ENCODE measurements around the gene ARX. TPM values are rescaled to one million over a fixed set of nuclear protein-coding genes. Genes with fewer than 3 reads are reported as not detected.

The ARX gene
- total and polyA plus RNA-seq, 2 donors (not counting 3 experiments of a cell fraction or from before 2014, with no cell fraction given), result not detected

GRCh38 chrX:25048178-25048577, 32.4 kb upstream of the ARX start:
- Histone ChIP-seq H3K27ac (ENCODE audit: insufficient read depth, low read depth, low read length) (no peak overlapping the region), H2AFZ (ENCODE audit: low read depth, low read length) (no peak overlapping the region), H4K20me1 (replicated peaks; ENCODE audit: control insufficient read depth, extremely low read depth, insufficient read depth, low read length) (no peaks in the 10 kb centered on the region), H3K9me3 (replicated peaks; ENCODE audit: control insufficient read depth, insufficient read depth, low read length) (no peaks in the 10 kb centered on the region), H3K4me2 (ENCODE audit: insufficient read depth, low read length) (no peak overlapping the region), H3K4me3 (replicated peaks in 1 of 3; ENCODE audit: insufficient read depth in 1 of 3, low read depth in 1 of 3, low read length in 3 of 3) (no peak overlapping the region), H3K27me3 (ENCODE audit: control insufficient read depth in 2 of 2, insufficient read depth in 2 of 2, low read length in 2 of 2) (peaks cover 0 to 3% of the 10 kb centered on the region in 2 experiments), H3K9me1 (replicated peaks; ENCODE audit: control insufficient read depth, extremely low read depth, insufficient read depth, low read length) (no peaks in the 10 kb centered on the region), H3K36me3 (ENCODE audit: control insufficient read depth in 2 of 2, extremely low read depth in 1 of 2, insufficient read depth in 2 of 2, low read length in 2 of 2) (no peaks in the 10 kb centered on the region), H3K4me1 (ENCODE audit: control insufficient read depth, extremely low read depth, insufficient read depth, low read length) (no peaks in the 10 kb centered on the region), H3K9ac (replicated peaks; ENCODE audit: extremely low read depth, insufficient read depth, low read length) (no peak overlapping the region), H3K79me2 (ENCODE audit: control insufficient read depth, insufficient read depth, low read length) (no peaks in the 10 kb centered on the region)
- TF ChIP-seq, protein P1, sequence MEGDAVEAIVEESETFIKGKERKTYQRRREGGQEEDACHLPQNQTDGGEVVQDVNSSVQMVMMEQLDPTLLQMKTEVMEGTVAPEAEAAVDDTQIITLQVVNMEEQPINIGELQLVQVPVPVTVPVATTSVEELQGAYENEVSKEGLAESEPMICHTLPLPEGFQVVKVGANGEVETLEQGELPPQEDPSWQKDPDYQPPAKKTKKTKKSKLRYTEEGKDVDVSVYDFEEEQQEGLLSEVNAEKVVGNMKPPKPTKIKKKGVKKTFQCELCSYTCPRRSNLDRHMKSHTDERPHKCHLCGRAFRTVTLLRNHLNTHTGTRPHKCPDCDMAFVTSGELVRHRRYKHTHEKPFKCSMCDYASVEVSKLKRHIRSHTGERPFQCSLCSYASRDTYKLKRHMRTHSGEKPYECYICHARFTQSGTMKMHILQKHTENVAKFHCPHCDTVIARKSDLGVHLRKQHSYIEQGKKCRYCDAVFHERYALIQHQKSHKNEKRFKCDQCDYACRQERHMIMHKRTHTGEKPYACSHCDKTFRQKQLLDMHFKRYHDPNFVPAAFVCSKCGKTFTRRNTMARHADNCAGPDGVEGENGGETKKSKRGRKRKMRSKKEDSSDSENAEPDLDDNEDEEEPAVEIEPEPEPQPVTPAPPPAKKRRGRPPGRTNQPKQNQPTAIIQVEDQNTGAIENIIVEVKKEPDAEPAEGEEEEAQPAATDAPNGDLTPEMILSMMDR (IDR thresholded peaks at IDR 0.05; ENCODE audit: extremely low read depth in 1 of 2, insufficient read depth in 1 of 2, low read depth in 1 of 2, low read length in 2 of 2), result no peak
- CTCF ChIA-PET, result no interaction called here
- BruUV-seq (replicated peaks), result no TSS peak
- intact Hi-C loops (cut with micrococcal nuclease) (no loop called here), dilution Hi-C loops (cut with MboI; ENCODE audit: extremely low pct_ligation_motif_present, low sequenced_read_pairs) (no loop called here)
- DNase-seq (ENCODE audit: low read depth, low spot score) (no peak), FAIRE-seq (no peak)
- POLR2A ChIA-PET, result no interaction called here

GRCh38 chrX:25043192-25043591, 27.4 kb upstream of the ARX start:
- DNase-seq (ENCODE audit: low read depth, low spot score) (no peak), FAIRE-seq (no peak)
- Histone ChIP-seq H3K4me1 (ENCODE audit: control insufficient read depth, extremely low read depth, insufficient read depth, low read length) (no peaks in the 10 kb centered on the region), H3K4me3 (replicated peaks in 1 of 3; ENCODE audit: insufficient read depth in 1 of 3, low read depth in 1 of 3, low read length in 3 of 3) (no peak overlapping the region), H3K9me3 (replicated peaks; ENCODE audit: control insufficient read depth, insufficient read depth, low read length) (no peaks in the 10 kb centered on the region), H2AFZ (ENCODE audit: low read depth, low read length) (no peak overlapping the region), H3K27ac (ENCODE audit: insufficient read depth, low read depth, low read length) (no peak overlapping the region), H3K79me2 (ENCODE audit: control insufficient read depth, insufficient read depth, low read length) (no peaks in the 10 kb centered on the region), H3K9ac (replicated peaks; ENCODE audit: extremely low read depth, insufficient read depth, low read length) (no peak overlapping the region), H3K4me2 (ENCODE audit: insufficient read depth, low read length) (no peak overlapping the region), H3K9me1 (replicated peaks; ENCODE audit: control insufficient read depth, extremely low read depth, insufficient read depth, low read length) (no peaks in the 10 kb centered on the region), H4K20me1 (replicated peaks; ENCODE audit: control insufficient read depth, extremely low read depth, insufficient read depth, low read length) (no peaks in the 10 kb centered on the region), H3K27me3 (ENCODE audit: control insufficient read depth in 2 of 2, insufficient read depth in 2 of 2, low read length in 2 of 2) (no peaks in the 10 kb centered on the region), H3K36me3 (ENCODE audit: control insufficient read depth in 2 of 2, extremely low read depth in 1 of 2, insufficient read depth in 2 of 2, low read length in 2 of 2) (no peaks in the 10 kb centered on the region)
- ChIA-PET POLR2A (no interaction called here), CTCF (no interaction called here)
- no TSS peak for BruUV-seq (replicated peaks)
- dilution Hi-C loops (cut with MboI; ENCODE audit: extremely low pct_ligation_motif_present, low sequenced_read_pairs) (no loop called here), intact Hi-C loops (cut with micrococcal nuclease) (no loop called here)
- TF ChIP-seq EZH2 (IDR thresholded peaks at IDR 0.05; ENCODE audit: borderline replicate concordance, low read depth, low read length, severe bottlenecking) (no peak), MYC (IDR thresholded peaks at IDR 0.05; ENCODE audit: low read depth, low read length) (no peak)
